GM19395 (cell line): Measurements from ENCODE around the gene PDXK.

Experiments used
- ATAC-seq: cut with Tn5 transposase; IDR thresholded peaks from one replicate; pipeline ENCODE4 v1.9.1; 2021; ENCODE audit warnings: mild to moderate bottlenecking, moderate library complexity; ENCODE audit not compliant: unreplicated experiment

The PDXK gene

DNA sequence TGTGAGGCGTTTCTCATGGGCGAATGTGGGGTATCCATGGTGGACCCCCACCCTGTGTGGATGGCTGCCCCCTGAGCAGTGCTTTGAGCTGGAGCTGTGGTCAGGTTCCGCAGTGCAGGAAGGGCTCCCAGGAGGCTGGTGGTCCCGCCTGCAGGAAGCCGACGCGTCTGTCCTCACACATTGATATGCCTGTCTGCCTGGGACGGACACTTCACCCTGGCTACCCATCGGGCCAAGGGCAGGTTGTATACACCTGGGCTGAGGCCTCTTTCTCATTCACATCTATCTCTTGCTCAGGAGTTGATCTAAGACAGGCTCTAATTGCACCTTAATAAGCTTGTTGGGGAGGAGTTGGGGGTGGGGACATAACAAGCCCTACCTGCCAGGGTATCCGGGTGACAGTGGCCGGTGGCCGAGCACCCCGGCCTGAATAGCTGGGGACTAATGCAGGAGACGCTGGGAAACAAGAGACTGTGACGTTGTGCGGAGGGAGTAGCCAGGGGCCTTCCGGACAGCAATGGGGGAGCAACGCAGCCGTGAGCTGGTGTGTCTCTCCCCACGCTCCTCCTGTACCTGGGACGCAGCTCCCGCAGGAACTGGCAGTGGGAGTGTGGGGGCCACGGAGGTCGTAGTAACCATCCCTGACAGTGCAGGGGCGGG, 21.7 kb downstream of the PDXK start:
- no peak for ATAC-seq

DNA sequence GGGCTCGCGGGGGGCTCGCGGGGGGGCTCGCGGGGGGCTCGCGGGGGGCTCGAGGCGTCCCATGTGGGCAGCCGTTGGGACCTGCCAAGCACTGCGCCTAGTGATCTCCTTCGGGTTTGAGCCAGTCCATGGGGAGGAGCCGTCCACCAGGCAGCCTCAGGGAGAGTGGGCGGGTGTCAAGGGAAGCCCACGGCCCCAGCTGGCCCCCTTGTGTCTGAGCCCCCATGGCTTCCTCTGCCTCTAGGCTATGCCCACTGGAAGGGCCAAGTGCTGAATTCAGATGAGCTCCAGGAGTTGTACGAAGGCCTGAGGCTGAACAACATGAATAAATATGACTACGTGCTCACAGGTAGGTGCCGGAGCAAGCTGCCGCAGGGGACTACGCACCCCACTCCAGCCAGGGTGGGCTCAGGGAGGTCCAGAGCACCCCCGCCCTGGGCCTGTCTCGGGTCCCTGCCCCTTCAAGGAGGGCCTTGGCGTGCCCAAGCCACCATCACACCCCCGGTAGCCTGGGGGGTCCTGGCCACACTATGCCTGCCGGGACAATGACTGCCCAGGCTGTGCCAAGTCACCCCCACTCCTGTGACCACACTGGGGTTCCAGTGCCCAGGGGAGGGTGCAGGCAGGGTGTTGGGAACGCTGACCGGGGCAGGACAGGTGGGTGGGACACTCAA, 22.6 kb downstream of the PDXK start:
- ATAC-seq: no peak

DNA sequence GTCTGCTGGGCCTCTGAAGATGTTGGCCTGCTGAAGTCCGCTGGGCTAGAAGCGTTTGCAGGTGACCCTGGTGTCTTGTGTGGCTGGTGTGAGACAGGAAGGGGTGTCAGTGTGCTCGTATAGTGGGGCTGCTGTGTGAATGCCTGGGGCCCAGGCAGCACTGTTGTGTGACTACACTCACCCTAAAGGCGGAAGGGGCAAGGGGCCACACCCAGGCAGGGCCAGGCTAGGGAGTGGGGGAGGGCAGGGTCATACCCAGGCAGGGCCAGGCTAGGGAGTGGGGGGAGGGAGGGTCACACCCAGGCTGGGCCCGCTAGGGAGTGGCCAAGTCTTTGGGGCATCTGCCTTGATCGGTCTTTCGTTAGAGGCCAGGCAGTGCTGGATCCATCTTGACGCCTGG, 25.0 kb downstream of the PDXK start:
- ATAC-seq: no peak

DNA sequence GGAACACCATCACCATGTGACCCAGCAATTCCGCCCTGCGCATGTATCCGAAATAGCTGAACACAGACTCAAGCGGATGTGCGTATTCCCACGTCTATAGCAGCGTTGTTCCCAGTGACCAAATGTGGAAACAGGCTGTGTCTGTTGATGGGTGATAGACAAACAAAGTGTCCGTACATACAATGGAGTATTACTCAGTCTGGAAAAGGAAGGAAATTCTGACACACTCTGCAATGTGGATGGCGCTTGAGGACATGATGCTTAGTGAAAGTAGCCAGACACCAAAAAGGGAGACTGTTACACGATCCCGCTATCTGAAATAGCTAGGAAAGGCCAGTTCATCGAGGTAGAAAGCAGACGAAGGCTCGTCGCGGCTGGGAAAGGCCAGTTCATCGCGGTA, 25.8 kb downstream of the PDXK start:
- ATAC-seq: no peak

DNA sequence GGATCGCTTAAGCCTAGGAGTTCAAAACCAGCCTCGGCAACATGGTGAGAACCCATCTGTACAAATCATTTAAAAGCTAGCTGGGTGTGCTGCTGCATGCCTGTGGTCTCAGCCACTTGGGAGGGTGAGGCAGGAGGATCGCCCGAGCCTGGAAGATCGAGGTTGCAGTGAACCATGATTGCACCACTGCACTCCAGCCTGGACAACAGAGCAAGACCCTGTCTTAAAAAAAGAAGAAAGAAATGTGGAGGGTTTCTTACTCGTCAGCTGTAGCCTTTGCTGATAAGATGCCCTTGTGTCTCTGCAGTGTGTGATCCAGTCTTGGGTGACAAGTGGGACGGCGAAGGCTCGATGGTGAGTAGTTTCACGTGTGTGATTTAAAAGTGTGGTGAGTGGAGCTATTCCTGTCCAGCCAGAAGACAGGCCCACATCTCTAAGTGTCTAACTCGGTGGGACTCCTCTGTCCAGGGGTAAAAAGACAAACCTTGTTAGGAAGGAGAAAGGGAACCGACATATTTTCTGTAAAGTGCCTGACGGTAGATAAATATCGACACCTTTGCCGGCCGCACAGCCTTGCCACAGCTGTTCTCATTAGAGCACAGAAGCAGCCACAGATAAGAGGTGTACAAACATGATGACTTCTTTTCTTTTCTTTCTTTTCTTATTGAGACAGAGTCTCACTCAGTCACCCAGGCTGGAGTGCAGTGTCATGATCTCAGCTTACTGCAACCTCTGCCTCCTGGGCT, 27.0 kb downstream of the PDXK start:
- ATAC-seq: no peak

DNA sequence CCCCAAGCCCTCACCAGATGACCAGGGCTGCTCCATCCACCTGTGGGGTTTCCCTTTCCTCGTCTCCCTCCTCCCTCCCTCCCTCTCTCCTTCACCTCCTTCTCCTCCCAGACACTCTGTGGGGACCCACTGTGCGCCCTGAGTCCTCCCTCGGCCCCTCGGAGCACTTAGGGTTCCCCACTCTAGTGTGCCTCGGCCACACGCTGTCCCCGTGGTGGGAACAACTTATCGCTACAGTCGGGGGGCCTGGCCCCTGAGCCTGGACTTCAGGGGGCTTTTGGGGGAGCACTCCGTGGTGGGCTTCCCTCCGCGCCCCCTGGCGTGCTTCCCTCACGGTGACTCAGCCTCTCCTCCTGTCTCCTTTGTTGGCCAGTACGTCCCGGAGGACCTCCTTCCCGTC, 29.7 kb downstream of the PDXK start:
- no peak for ATAC-seq

DNA sequence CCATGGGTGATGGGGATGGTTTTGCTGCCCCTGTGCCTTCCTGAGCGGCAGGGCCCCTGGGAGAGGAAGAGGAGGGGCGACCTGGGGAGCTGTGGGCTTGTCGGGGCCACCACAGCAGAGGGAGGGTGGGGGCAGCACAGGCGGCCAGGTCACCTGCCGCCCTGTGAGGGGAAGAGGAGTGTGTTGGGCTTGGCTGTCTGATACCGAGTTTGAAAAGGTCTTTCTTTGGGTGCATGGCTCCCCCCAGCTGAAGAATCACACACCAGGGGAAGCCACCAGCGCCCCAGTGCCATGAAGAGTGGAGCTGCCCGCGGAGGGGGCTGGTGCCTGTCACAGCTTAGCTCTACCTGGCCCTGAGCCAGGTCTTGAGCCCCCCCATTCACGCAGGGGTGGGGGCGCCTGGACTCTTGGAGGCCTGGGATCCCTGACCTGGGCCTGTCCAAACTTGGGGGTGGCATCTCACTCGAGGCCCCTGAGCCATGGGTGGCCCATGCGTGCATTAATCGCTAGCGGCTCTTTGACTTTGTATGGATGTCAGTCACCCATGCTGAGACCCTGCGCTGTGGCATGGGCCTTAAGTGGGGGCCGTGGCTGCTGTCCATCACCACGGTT, 30.8 kb downstream of the PDXK start:
- no peak for ATAC-seq

DNA sequence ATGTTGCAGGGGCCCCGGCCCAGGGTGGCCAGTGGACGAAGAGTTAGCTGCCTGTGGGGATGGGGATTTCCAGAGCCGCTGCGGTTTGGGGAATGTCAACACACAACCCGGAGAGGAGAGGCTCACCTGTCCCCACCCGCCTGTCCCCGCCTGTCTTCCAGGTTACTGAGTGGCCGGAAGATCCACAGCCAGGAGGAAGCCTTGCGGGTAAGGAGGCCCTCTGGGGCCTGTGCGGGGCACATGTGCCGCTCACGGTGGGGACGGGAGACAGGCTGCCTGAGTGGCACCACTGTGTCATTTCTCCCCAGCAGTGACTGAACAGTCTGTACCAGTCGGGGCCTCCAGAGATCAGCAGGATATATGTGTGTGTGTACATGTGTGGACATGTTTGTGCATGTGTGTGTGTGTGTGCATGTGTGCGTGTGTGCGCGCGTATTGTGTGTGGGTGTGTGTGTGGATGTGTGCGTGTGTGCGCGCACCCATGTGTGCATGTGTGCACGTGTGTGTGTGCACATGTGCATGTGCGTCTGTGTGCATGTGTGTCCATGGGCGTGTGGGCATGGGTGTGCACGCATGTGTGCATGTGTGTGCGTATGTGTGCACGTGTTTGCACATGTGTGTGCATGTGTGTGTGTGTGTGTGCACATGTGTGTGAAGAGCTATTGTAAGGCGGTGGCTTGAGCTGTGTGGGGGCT, 31.6 kb downstream of the PDXK start:
- no peak for ATAC-seq

DNA sequence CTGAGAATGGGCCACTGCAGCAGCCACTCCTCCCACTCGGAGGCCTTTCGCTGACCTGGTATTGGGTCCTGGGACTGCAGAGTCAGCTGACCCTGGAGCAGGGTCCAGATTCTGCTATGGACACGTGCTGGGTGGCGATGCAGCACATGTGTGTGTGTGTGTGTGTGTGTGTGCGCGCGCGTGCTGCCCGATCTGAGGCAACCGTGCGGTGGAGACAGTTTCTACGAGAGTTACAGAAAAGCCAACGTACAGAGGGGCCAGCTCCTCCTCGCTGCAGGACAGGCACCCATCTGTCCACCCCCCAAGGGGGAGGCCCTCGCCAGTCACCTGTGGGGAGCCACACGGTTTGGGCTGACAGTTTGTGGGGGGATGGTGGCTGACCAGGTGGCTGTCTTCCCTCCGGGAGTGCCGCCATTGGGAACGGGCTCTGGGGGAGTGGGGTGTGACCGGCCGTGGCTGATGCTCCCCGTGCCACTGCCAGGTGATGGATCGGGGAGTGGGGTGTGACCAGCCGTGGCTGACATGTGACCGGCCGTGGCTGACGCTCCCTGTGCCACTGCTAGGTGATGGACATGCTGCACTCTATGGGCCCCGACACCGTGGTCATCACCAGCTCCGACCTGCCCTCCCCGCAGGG, 33.1 kb downstream of the PDXK start:
- no peak for ATAC-seq

DNA sequence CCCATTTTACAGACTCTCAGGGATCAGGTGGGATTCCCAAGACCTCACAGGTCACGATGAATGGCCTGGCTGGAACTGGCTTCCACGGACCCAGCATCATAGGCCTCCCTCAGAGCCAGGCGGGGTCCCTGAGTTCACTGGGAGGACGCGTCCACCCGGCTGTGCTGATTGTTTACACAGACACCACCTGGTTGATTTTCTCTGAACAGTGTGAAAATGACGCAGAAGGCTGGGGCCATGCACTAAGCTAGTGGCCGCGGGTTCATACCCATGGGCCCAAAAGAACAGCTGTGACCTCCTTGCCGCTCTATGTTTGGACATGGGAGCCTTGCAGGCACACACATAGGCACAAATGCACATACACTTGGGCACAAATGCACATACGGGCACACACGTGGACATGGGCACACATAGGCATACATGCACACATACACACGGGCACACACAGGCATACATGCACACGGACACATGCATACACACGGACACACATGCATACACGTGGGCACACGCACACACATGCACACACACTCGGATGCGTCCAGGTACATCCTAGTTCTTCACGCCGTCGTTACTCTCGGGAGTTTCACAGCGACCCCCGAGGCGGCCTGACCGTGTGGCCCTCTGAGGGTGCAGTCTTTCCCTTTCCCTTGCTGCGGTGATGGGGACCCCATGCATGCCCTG, 34.0 kb downstream of the PDXK start:
- no peak for ATAC-seq

DNA sequence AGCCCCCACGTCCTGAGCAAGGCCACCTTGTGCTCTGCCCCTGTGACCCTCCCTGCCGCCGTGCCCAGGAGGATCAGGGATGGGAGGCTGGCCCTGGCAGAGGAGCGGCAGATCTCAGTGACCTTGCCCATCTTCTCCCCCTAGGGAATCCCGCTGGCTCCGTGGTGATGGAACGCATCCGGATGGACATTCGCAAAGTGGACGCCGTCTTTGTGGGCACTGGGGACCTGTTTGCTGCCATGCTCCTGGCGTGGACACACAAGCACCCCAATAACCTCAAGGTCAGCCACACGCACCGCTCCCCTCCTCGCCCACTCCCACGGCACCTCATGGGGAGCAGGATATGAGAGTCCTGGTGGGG, 34.5 kb downstream of the PDXK start:
- no peak for ATAC-seq

DNA sequence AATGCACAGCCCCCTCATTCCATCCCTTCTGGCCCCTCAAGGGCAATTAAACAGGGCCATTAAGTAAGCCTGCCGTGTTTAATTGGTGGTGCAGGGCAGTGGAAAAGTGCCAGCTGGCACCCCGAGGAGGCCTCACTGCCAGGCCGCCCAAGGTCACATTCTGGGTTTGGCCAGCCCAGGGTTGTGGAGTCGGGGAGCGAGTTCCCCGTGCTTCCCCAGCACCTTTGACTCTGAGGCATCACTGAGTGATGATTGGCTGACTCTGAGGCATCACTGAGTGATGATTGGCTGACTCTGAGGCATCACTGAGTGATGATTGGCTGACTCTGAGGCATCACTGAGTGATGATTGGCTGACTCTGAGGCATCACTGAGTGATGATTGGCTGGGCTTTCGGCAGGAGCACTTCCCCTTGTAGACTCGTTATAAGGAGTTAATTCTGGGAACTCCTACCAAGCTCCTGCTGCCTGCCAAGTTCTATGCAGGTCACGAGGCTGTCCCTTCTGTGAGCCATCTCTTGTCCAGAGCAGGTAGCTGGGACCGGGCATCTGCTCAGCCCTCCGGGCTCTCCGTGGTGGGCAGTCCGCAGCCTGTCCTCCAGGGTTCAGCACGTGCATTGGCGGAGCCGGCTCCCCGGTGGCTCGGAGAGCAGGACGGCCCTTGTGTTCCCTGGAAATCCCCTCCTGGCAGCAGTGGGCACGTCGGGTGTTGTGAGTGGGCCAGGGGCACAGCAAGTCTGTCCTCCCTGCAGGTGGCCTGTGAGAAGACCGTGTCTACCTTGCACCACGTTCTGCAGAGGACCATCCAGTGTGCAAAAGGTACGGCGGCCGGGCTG, 36.2 kb downstream of the PDXK start:
- ATAC-seq: no peak

DNA sequence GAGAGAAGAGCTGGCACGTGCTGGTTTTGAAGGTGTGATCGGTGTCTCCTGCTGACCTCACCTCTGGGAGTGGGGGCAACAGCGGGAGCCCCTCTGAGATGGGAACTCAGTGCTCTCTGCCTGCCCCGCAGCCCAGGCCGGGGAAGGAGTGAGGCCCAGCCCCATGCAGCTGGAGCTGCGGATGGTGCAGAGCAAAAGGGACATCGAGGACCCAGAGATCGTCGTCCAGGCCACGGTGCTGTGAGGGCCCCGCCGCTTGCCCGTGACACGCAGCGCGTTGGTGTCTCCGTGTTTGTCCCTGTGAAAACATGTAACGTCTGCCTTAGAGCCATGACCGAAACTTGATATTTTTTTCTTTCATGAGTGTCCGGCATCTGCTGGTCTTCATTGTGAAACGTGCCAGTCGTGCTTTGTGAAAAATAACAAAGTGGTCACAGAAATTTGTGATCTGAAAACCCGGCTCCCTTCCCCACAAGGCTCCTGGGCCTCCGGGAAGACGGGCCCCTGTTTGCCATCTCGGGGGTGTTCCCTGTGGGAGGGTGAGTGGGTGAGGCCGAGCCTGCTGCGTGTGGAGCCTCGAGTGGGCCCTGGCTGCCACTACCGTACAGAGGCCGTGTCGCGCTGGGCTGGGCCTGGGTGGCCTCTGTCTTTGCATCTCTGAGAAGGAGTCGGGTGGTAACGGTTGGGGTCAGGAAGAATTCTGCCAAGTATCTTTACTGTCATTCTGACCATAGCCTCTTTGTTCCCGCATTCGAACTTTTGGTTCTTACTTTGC, 37.1 kb downstream of the PDXK start:
- ATAC-seq: no peak

DNA sequence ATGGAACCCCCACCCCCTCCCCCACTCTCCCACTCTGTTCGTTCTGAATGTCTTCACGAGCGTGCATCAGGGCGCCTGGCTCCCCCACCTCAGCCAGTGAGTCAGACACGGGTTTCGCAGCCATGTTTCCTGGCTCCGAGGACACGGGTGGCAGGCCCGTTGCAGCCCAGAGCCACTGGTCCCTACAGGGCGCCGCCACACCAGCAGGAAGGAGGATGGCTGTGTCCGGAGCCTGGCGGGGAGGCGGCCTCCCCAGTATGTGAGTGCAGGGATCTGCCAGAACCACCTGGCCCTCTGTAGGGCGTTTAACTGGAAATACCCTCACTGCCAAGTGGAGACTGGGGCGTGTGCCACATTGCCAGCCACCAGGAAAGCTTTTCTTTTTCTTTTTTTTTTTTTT, 38.7 kb downstream of the PDXK start:
- no peak for ATAC-seq

DNA sequence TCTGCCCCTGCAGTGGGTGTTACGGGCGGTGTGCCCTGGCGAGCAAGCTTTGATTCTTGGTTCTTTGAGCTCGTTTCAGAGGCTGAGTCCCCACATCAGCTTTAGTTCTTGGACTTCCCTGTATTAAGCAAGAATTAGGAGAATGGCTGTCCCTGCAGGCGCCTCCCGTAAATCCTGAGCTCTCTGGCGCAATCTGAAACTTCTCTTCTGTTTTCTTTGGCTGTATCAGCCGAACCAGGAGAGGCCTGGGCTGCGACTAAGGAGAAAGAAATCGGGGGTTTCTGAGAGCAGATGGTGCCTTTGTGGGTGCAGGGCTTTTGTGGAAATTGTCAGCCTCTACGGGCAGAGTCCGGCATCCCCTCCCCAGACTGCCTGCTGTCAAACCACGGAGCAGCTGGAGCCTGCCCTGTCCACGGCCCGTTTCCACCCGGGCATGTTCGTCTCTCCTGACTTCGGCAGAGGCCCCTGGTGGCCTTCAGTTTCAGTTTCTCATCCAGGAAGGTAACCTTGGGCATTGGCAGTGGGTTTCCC, 39.2 kb downstream of the PDXK start:
- no peak for ATAC-seq

DNA sequence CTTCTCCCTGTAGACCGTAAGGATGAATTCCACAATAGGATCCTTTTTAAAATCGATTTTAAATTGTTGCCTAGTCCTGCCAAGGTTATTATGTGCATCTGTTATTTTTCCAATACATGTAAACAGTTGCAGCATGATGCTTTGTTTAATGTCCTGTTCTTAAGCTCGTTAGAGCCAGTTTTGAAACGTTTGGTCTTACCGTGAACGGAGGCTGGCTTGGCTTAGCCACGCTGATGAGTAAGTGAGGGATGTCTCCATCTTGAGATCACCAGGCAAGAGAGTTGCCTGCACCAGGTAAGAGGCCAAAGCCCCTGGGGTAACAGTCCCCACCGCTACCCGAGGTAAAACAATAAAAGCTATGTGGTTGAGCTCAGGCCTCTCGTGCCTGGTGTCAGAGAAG, 39.9 kb downstream of the PDXK start:
- ATAC-seq: no peak

DNA sequence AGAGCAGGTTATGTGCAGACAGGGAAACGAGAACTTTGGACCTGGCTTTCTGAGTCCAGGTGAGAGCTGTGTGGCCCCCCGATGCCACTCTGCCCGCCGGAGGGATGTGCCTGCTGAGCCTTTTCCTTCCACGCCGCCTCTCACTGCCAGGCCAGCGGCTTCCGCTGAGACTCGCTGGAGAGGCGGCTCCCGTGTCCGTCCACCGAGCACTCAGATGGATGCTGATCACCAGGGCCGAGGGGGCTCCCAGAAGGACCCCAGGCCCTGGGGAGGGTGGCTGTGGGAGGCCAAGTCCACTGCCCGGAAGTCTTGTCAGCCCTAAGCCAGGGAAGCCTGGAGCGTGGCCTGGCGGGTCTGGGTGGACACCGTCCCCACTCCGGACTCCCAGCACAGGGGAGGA, 40.7 kb downstream of the PDXK start:
- no peak for ATAC-seq

DNA sequence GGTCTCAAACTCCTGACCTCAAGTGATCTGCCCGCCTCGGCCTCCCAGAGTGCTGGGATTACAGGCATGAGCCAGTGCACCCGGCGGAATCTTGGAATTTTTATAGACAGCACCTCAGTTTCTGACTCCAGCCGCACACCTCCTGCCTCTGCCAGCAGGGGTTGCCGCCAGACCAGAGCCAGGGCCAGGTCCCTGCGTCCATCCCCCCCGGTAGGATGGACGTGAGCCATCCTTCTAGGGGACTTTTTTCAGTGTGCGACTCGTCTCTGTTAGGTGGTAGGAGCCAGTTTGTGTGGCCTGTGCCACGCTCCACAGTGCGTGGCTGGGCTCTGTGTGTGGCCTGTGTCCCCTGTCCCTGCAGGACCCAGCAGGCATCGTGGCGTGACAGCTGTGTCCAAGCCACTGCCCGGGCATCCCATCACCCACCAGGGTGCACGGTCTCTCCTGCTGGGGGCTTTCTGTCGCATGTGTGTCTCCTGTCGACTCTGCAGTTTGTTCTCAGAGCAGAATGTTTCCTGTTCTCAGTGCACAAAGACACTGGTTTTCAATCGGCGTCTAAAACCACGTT, 41.5 kb downstream of the PDXK start:
- ATAC-seq: no peak
